ENCODE results near the gene RAB27A.

Gene RAB27A

DNA sequence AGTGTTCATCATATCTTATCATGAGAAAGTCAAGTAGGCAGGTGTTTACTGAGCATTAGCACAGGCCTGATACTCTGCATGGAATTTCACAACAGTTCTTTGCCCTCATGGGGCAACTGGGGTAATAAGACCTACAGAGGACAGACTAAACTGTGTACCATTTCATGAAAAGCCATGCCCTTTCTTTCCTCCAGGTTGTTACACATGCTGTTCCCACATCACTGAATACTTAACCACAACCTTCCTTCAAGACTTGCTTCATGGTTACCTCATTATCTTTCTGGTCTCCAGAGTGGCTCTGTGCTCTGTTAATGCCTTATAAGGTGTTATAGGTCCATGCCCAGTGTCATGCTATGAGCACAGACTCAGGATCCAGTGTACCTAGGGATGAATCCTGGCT is 64.7 kb downstream of the RAB27A start:
- Histone ChIP-seq H3K9ac (ENCODE audit: low read length) (no peak overlapping the region), H3K4me3 (ENCODE audit: low read length) (no peak overlapping the region), H3K4me1 (ENCODE audit: control insufficient read depth, insufficient read depth, low read length) (no peaks in the 10 kb centered on the region), H3K27ac (ENCODE audit: low read depth, low read length) (no peak overlapping the region), H3K36me3 (ENCODE audit: control insufficient read depth, insufficient read depth, low read length) (peaks cover 3% of the 10 kb centered on the region), H3K27me3 (ENCODE audit: control insufficient read depth, insufficient read depth, low read length) (no peaks in the 10 kb centered on the region)

DNA sequence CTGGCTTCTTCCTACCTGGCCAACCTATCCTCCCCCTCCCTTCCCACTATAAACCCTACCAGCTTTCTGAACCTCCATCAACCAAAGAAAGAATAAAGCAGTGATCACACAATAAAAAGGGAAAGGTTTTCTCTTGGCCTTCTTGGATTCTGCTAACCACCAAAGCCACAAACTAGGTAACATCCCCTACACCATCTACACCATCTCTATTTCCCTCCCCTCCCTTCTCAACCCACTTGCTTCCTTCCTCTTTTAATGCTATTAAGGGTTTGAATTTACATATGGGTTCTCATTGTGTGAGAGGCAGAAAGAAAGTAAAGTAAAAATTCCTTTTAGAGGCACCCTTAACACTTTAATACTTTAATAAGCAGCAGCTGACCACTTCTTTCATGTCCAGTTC is 67.0 kb downstream of the RAB27A start:
- peaks cover 5% of the 10 kb centered on the region for H3K4me1 ChIP-seq (ENCODE audit: control insufficient read depth, insufficient read depth, low read length)
- H3K36me3 ChIP-seq (ENCODE audit: control insufficient read depth, insufficient read depth, low read length): peaks cover 3% of the 10 kb centered on the region
- H3K4me3 ChIP-seq (ENCODE audit: low read length): no peak overlapping the region
- no peak overlapping the region for H3K9ac ChIP-seq (ENCODE audit: low read length)
- H3K27ac ChIP-seq (ENCODE audit: low read depth, low read length): no peak overlapping the region
- no peaks in the 10 kb centered on the region for H3K27me3 ChIP-seq (ENCODE audit: control insufficient read depth, insufficient read depth, low read length)

DNA sequence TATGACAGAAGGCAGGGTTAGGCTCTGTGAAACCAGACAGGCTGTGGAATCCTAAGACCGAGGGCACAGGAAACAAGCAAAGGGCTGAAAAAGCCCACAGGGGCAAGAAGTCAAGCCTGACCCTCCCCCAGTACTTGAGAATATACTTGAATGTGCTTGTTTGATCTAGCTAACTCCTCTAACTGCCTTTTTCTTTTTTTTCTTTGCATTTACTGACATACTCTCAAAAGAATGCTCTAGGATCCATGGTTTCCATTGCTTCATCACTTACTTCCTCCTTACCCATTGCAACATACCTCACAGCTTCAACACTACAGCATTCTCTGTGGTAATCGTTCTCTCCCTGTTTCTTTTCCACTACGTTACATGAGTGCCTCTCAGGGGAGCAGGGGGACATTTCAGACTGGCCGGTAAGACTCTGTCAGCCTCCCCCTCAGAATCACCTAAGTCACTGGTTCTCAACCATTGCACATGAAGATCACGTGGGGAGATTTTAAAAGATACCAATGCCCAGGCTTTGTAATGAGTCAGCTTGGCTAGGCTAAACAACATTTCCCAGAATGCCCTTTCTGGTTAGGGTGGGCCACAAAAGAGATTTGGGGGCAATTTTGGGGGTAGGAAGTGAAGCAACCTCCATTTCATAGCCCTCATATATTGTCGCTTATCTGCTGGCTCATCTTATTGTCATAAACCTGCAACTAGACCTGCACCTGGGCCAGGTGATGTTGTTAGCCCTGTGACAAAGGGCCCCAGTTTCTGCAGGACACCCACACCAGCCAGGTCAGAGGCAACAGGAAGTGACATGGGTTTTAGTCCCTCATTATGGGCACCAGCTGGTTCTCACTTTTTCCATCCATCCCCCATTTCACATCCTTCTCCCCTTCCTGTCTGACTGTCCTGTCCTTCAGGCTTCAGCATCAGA is 68.3 kb downstream of the RAB27A start:
- Histone ChIP-seq H3K4me1 (ENCODE audit: control insufficient read depth, insufficient read depth, low read length) (peaks cover 5% of the 10 kb centered on the region), H3K27me3 (ENCODE audit: control insufficient read depth, insufficient read depth, low read length) (no peaks in the 10 kb centered on the region), H3K9ac (ENCODE audit: low read length) (no peak overlapping the region), H3K4me3 (ENCODE audit: low read length) (no peak overlapping the region), H3K36me3 (ENCODE audit: control insufficient read depth, insufficient read depth, low read length) (peaks cover 3% of the 10 kb centered on the region), H3K27ac (ENCODE audit: low read depth, low read length) (no peak overlapping the region)

DNA sequence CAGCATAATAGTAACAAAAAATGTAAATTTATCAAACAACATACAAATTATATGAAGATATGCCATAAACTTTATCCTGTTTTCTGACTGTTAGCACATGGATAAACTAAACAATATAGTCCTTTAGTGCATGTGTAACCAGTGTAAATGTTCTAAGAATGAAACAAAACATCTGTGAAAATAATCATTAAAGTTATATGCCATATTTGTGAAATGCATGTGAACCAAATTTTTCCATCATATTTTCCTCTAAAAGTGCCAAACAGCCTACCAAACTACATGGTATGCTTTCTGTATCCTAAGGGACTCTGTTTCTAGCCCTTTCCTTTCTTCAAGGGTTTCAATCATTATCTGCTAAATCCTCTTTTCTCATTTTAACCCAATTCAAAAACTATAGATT is 69.0 kb downstream of the RAB27A start:
- Histone ChIP-seq H3K9ac (ENCODE audit: low read length) (no peak overlapping the region), H3K27me3 (ENCODE audit: control insufficient read depth, insufficient read depth, low read length) (no peaks in the 10 kb centered on the region), H3K36me3 (ENCODE audit: control insufficient read depth, insufficient read depth, low read length) (peaks cover 3% of the 10 kb centered on the region), H3K27ac (ENCODE audit: low read depth, low read length) (no peak overlapping the region), H3K4me3 (ENCODE audit: low read length) (no peak overlapping the region), H3K4me1 (ENCODE audit: control insufficient read depth, insufficient read depth, low read length) (peaks cover 5% of the 10 kb centered on the region)

DNA sequence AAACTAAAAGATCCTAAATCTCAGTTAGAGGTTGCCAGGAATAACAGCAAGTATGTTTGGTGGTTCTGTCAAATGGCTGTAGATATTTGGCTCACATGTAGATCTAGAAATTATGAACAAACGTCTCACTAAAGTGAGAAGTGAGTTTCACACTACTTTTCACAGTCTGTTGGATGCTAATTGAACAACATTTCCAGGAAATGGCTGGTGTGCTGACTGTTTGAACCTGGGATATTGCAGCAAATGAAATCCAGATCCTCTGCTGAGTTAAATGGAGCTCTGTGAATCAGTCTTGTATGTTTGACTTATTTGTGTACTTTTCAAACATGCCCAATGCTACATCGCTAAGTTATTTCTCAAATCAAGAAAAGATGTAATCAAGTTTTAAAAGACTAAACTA is 71.6 kb downstream of the RAB27A start:
- H3K27me3 ChIP-seq (ENCODE audit: control insufficient read depth, insufficient read depth, low read length): no peaks in the 10 kb centered on the region
- no peak overlapping the region for H3K9ac ChIP-seq (ENCODE audit: low read length)
- peaks cover 5% of the 10 kb centered on the region for H3K4me1 ChIP-seq (ENCODE audit: control insufficient read depth, insufficient read depth, low read length)
- peak overlapping the region; percentile 22 for H3K27ac ChIP-seq (ENCODE audit: low read depth, low read length)
- H3K4me3 ChIP-seq (ENCODE audit: low read length): no peak overlapping the region
- H3K36me3 ChIP-seq (ENCODE audit: control insufficient read depth, insufficient read depth, low read length): peaks cover 3% of the 10 kb centered on the region

DNA sequence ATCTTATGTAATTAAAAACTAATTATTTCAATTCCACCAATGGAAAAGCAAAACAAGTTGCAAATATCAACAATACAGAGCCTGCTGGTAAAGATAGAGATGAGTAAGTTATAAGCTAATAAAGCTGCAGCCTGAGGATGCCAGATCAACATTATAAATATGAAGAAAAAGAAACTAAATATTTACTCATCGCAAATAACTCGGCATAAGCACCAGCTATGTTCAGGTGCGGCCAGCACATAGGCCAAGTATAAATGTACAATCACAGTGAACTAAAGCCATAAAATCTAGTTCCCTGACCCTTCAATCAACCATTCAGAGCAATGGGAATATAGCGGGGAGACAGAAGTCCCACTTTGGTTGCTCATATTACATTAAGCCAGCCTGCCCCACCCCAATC is 85.1 kb downstream of the RAB27A start:
- Histone ChIP-seq H3K4me1 (ENCODE audit: control insufficient read depth, insufficient read depth, low read length) (no peaks in the 10 kb centered on the region), H3K9ac (ENCODE audit: low read length) (no peak overlapping the region), H3K27ac (ENCODE audit: low read depth, low read length) (no peak overlapping the region)

DNA sequence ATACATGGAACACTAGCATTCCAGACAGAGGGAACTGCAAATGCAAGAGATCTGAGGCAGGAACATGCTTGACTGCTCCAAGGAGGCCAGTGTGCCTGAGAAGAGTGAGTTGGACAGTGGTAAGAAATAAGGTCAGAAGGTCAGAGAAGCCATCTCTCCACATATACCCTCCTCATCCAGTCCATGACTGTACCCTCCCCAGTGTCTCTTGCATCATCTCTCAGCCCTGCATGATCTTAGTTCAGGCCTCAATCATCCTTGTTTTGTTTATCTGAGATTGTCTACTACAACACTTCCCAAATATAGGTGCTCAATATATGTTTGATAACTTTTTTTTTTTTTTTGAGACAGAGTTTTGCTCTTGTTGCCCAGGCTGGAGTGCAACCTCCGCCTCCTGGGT is 87.4 kb downstream of the RAB27A start:
- Histone ChIP-seq H3K4me3 (ENCODE audit: low read length) (no peak overlapping the region), H3K4me1 (ENCODE audit: control insufficient read depth, insufficient read depth, low read length) (peaks cover 5% of the 10 kb centered on the region), H3K36me3 (ENCODE audit: control insufficient read depth, insufficient read depth, low read length) (peaks cover 4% of the 10 kb centered on the region), H3K27ac (ENCODE audit: low read depth, low read length) (no peak overlapping the region), H3K27me3 (ENCODE audit: control insufficient read depth, insufficient read depth, low read length) (no peaks in the 10 kb centered on the region), H3K9ac (ENCODE audit: low read length) (no peak overlapping the region)

More for the DNA sequence above, 85.1 kb downstream of the RAB27A start:
- peaks cover 4% of the 10 kb centered on the region for H3K36me3 ChIP-seq (ENCODE audit: control insufficient read depth, insufficient read depth, low read length)
- no peaks in the 10 kb centered on the region for H3K27me3 ChIP-seq (ENCODE audit: control insufficient read depth, insufficient read depth, low read length)
- H3K4me3 ChIP-seq (ENCODE audit: low read length): no peak overlapping the region

DNA sequence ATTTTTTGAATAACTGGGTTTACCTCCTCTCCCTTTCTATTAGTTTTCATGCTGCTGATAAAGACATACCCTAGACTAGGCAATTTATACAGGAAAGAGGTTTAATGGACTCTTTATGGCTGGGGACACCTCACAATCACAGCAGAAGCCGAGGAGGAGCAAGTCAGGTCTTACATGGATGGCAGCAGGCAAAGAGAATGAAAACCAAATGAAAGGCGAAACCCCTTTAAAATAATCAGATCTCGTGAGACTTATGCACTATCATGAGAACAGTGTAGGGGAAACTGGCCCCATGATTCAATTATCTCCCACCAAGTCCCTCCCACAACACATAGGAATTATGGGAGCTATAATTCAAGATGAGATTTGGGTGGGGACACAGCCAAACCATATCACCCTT is 90.9 kb downstream of the RAB27A start:
- Histone ChIP-seq H3K36me3 (ENCODE audit: control insufficient read depth, insufficient read depth, low read length) (no peaks in the 10 kb centered on the region), H3K27me3 (ENCODE audit: control insufficient read depth, insufficient read depth, low read length) (no peaks in the 10 kb centered on the region), H3K4me1 (ENCODE audit: control insufficient read depth, insufficient read depth, low read length) (peaks cover 7% of the 10 kb centered on the region), H3K4me3 (ENCODE audit: low read length) (no peak overlapping the region), H3K9ac (ENCODE audit: low read length) (no peak overlapping the region), H3K27ac (ENCODE audit: low read depth, low read length) (no peak overlapping the region)

DNA sequence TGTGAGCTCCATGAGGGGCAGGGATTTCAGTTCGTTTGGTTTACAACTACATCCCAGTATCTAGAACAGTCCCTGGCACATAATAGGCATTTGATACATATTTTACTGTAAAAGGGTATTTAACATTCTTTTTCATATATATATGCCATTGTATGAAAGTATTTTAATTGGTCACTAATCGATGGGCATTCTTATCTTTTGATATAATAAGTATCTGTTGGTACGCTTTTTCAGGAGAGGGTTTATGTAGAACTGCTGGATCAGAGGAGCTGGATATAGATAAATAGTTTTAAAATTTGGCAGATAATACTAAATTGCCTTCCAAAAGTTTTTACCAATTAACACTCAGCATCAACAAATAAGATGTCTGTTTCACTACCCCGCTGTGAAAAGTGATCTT is 91.9 kb downstream of the RAB27A start:
- H3K27me3 ChIP-seq (ENCODE audit: control insufficient read depth, insufficient read depth, low read length): no peaks in the 10 kb centered on the region
- H3K36me3 ChIP-seq (ENCODE audit: control insufficient read depth, insufficient read depth, low read length): no peaks in the 10 kb centered on the region
- no peak overlapping the region for H3K9ac ChIP-seq (ENCODE audit: low read length)
- H3K4me3 ChIP-seq (ENCODE audit: low read length): peak overlapping the region; percentile 96
- H3K4me1 ChIP-seq (ENCODE audit: control insufficient read depth, insufficient read depth, low read length): peaks cover 7% of the 10 kb centered on the region
- peak overlapping the region; percentile 94 for H3K27ac ChIP-seq (ENCODE audit: low read depth, low read length)

DNA sequence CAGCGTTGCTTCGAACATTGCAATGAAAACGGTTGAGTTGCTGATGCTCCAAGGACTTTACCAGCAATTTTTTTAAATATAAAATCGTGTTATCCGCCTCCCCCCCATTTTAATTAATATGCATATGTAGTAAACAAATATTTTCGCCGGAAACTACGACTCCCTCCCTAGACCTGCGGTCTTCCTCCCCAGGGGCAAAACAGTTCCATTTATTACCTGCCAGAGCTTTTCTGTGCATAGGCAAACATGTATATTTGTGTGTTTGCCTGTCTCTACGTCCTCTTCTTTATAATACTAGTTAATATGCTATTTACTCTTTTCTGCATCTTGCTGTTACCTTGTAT is 92.3 kb downstream of the RAB27A start:
- H3K9ac ChIP-seq (ENCODE audit: low read length): peak overlapping the region; percentile 49
- no peaks in the 10 kb centered on the region for H3K27me3 ChIP-seq (ENCODE audit: control insufficient read depth, insufficient read depth, low read length)
- peaks cover 7% of the 10 kb centered on the region for H3K4me1 ChIP-seq (ENCODE audit: control insufficient read depth, insufficient read depth, low read length)
- peak overlapping the region; percentile 94 for H3K27ac ChIP-seq (ENCODE audit: low read depth, low read length)
- peak overlapping the region; percentile 96 for H3K4me3 ChIP-seq (ENCODE audit: low read length)
- no peaks in the 10 kb centered on the region for H3K36me3 ChIP-seq (ENCODE audit: control insufficient read depth, insufficient read depth, low read length)

DNA sequence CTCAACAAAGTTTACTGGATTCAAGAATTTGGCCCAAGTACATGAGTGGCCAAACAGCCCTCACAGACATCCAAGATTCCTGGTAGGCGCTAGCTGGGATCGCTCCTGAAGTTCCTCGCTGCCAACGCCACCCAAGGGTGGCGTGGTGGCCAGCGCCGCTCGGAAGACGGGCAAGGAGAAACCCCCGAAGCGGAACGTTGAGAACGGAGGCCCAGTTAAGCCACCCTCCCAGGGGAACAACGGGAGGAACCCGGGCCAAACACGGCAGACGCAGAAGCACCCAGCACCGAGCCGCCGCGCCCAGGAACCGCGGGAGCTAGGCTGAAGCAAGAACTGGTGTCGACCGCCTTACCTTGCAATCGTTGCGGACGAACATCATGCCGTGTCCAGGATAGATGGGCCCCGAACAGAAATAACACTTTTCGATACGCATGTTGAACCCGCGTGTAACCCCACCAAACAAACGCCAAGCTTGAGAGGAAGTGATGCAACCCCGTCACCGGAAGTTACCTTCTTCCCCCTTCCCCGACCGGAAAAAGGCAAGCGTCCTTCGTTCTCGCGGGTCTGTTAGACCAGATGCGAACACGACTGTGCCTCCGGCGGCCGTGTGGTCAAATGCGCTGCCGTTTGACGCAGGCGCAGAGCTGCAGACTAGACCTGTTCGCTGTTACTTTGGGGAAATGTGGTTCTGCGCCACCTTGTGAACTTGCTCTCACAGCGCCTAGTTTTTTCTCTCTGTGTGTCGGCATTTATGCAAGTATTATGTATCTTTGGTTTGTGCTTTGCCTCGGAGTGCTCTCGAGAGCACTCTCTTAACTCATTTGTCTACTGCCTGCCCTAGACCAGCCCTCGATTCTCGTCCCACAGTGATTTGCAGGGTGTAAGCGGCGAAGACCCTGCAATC is 92.9 kb downstream of the RAB27A start, which contains the start of gene RSL24D1:
Gene RSL24D1 (minus strand): TSS at position 484 of the 904 bp plus-strand sequence. CDS start 51 bp downstream, at position 433.
- H3K27me3 ChIP-seq (ENCODE audit: control insufficient read depth, insufficient read depth, low read length): no peaks in the 10 kb centered on the region
- peak within 1 kb of the TSS; percentile 96 for H3K4me3 ChIP-seq (ENCODE audit: low read length)
- H3K36me3 ChIP-seq (ENCODE audit: control insufficient read depth, insufficient read depth, low read length): peaks cover 3% of the 10 kb centered on the region
- H3K27ac ChIP-seq (ENCODE audit: low read depth, low read length): peak within 1 kb of the TSS; percentile 94
- H3K9ac ChIP-seq (ENCODE audit: low read length): peak within 1 kb of the TSS; percentile 98
- peaks cover 7% of the 10 kb centered on the region for H3K4me1 ChIP-seq (ENCODE audit: control insufficient read depth, insufficient read depth, low read length)

DNA sequence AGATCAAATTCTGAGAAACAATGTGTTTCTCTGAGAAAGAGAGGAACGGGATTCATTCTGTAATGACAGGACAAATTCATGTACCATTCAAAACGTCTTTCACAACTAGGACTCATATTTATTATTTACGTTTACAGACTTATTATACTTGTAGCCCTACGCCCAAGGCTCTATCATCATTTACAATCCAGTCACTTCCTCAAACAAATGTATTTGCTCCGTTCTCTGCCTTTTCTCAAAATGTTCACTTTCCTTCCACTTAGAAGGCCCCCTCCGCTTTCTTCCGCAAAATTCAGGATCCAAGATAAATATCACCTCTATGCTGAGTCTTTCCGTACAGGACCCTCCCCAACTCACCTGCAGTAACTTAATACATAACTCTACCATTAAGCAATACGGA is 93.6 kb downstream of the RAB27A start:
- Histone ChIP-seq H3K4me1 (ENCODE audit: control insufficient read depth, insufficient read depth, low read length) (peaks cover 7% of the 10 kb centered on the region), H3K4me3 (ENCODE audit: low read length) (peak overlapping the region; percentile 96), H3K27ac (ENCODE audit: low read depth, low read length) (peak overlapping the region; percentile 94), H3K36me3 (ENCODE audit: control insufficient read depth, insufficient read depth, low read length) (peaks cover 4% of the 10 kb centered on the region), H3K9ac (ENCODE audit: low read length) (peak overlapping the region; percentile 98), H3K27me3 (ENCODE audit: control insufficient read depth, insufficient read depth, low read length) (no peaks in the 10 kb centered on the region)
